Measurements from ENCODE around the gene PRKCE.

PRKCE gene

DNA sequence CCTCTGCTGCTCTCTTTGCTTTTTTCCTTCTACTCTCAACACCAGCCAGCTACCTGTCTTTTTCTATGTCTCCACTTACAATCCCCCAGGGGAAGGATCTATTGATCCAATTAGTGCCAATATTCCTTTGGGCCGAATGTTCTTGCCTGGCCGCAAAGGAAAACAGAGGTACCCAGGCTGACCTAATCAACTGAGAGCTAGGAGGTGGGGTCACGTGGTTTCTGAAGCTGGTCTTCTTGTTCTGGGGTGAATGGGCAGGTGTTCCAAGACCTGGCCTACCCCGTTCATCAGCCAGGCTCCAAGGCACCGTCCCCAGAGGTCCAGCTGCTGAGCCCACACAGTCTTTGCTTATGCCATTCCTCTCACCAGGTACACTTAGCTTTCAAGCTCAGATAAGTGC lies 580.2 kb downstream of the PRKCE start:
- Mint-ChIP-seq H3K9me3 (no peaks in the 10 kb centered on the region), H3K27me3 (ENCODE audit: low read depth) (no peaks in the 10 kb centered on the region), H3K36me3 (ENCODE audit: low read depth) (no peaks in the 10 kb centered on the region), H3K4me1 (no peaks in the 10 kb centered on the region), H3K4me3 (no peak overlapping the region), H3K27ac (no peak overlapping the region)
- TF ChIP-seq, protein P1, sequence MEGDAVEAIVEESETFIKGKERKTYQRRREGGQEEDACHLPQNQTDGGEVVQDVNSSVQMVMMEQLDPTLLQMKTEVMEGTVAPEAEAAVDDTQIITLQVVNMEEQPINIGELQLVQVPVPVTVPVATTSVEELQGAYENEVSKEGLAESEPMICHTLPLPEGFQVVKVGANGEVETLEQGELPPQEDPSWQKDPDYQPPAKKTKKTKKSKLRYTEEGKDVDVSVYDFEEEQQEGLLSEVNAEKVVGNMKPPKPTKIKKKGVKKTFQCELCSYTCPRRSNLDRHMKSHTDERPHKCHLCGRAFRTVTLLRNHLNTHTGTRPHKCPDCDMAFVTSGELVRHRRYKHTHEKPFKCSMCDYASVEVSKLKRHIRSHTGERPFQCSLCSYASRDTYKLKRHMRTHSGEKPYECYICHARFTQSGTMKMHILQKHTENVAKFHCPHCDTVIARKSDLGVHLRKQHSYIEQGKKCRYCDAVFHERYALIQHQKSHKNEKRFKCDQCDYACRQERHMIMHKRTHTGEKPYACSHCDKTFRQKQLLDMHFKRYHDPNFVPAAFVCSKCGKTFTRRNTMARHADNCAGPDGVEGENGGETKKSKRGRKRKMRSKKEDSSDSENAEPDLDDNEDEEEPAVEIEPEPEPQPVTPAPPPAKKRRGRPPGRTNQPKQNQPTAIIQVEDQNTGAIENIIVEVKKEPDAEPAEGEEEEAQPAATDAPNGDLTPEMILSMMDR (IDR thresholded peaks at IDR 0.05; ENCODE audit: unreplicated experiment in 3 of 3), result no peak

DNA sequence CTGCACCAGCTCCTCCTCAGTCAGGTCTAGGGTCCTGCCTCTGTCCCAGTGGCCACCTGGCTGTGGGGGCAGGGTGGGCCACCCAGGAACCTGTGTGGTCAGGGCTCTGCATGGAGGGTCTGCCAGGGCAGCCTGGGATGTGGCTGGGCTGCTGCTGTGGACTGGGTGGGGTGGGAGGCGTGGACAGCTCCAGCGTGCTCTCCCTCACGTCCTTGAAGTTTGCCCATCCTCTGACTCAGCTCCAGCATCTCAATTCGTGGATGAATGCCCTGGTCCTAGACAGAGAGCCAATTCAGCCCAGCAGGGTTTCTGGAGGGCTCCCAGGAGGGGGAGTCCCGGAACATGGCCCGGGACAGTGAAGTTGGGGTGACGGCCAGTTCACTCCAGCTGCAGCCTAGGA lies 581.4 kb downstream of the PRKCE start:
- Mint-ChIP-seq H3K4me3 (no peak overlapping the region), H3K9me3 (no peaks in the 10 kb centered on the region), H3K4me1 (no peaks in the 10 kb centered on the region), H3K27ac (no peak overlapping the region), H3K36me3 (ENCODE audit: low read depth) (no peaks in the 10 kb centered on the region), H3K27me3 (ENCODE audit: low read depth) (no peaks in the 10 kb centered on the region)
- TF ChIP-seq, protein P1 (IDR thresholded peaks at IDR 0.05; ENCODE audit: unreplicated experiment in 3 of 3), result no peak

DNA sequence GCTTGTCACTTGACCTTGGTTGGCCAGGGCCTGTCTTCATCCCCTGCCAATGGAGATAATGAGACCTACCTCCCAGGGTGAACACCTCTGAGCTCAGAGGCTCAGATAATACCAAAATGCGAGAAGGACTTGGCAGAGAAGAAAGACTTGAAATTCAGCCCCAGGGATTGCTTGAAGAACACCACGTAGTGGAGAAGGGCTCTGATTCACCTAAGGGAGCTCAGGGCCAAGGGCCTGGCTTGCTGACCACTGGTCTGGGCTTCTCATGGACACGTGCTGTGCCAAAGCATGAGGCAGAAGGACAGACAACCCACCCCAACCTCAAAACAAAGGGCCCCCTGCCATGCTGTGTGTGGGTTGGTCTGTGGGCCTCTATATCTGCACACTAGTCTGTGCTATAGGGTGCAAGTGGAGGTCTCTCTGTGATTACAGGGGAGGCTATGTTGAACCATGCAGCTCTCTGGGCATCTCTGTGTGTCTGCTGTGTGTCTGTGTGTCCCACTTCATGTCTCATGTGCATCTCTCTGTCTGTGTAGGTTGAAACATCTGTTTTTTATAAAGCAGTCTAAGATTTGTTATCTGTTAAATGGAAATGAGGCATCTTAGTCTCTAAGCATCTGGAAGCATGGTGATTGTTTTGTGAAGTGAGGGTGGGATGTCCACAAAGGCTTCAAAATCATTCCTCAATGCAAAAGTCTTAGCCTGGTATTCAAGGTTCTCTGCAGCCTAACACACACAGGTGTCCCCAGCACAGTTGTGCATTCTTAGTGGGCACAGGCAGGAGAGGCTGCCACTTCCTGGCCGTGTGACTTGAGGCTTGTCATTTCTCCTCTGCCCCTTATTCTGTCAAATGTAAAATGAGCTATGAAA lies 584.8 kb downstream of the PRKCE start:
- peaks cover 2% of the 10 kb centered on the region for H3K9me3 Mint-ChIP-seq
- H3K36me3 Mint-ChIP-seq (ENCODE audit: low read depth), result no peaks in the 10 kb centered on the region
- H3K27ac Mint-ChIP-seq, result peak overlapping the region in 1 of 3 experiments; percentile 10
- H3K27me3 Mint-ChIP-seq (ENCODE audit: low read depth), result no peaks in the 10 kb centered on the region
- TF ChIP-seq, protein P1 (IDR thresholded peaks at IDR 0.05; ENCODE audit: unreplicated experiment in 3 of 3), result no peak
- H3K4me3 Mint-ChIP-seq, result no peak overlapping the region
- no peaks in the 10 kb centered on the region for H3K4me1 Mint-ChIP-seq

DNA sequence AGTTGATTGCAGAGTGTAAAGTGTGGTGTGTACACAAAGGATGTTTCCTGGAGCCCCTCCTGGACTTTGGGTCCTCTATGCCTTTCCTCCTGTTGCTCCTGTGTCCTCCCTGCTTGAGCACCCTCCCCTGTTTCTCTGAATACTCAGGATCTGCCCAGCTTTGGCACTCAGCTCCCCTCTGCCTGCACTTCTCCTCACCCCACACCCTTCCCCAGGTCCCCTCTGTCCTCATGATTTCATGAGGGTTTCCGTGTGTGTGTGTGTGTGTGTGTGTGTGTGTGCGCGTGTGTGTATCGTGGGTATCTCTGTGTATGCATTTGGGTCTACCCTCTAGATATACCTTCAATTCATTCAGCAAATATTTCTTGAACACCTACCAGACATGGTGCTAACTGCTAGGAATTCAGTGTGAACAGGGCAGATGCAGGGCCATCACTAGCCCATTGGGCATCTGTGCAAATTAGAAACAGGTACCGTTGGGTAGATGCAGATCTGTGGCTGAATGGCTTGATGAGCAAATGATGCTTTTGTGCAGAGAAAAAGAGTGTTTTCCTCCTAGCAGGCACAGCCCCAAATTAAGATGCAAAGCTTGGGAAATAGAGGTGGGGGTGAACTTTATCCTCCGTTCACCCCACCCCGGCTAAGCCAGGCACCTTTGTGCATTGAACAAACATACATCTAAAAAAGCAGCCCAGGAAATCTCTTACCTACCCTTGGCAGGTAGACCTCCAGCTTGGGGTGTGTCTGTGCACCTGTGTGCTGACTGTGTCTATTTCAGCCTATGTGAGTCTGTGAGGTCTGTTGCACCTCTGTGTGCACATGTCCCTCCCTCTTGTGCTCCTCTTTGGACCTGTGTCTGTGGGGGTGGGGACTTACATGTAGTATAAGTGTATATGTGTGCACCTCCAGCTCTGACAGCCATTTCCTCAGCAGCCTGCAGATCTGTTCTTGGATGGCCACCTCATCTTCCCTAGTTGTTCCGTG lies 585.7 kb downstream of the PRKCE start:
- Mint-ChIP-seq H3K27me3 (ENCODE audit: low read depth) (no peaks in the 10 kb centered on the region), H3K36me3 (ENCODE audit: low read depth) (no peaks in the 10 kb centered on the region), H3K4me3 (no peak overlapping the region), H3K4me1 (no peaks in the 10 kb centered on the region), H3K9me3 (peaks cover 3% of the 10 kb centered on the region), H3K27ac (no peak overlapping the region)
- TF ChIP-seq, protein P1 (IDR thresholded peaks at IDR 0.05; ENCODE audit: unreplicated experiment in 3 of 3), result no peak

Measured in nephron (organoid).